GM11168 (cell line): Measurements from ENCODE around the gene RAB1B.

Experiments used
- in situ Hi-C: fragments of 300-500 bp; cut with MboI; formaldehyde crosslinking; loops from one replicate; pipeline ENCODE4 v1.12.0; 2022; ENCODE audit warnings: low sequenced_read_pairs; ENCODE audit not compliant: unreplicated experiment

RAB1B gene

DNA sequence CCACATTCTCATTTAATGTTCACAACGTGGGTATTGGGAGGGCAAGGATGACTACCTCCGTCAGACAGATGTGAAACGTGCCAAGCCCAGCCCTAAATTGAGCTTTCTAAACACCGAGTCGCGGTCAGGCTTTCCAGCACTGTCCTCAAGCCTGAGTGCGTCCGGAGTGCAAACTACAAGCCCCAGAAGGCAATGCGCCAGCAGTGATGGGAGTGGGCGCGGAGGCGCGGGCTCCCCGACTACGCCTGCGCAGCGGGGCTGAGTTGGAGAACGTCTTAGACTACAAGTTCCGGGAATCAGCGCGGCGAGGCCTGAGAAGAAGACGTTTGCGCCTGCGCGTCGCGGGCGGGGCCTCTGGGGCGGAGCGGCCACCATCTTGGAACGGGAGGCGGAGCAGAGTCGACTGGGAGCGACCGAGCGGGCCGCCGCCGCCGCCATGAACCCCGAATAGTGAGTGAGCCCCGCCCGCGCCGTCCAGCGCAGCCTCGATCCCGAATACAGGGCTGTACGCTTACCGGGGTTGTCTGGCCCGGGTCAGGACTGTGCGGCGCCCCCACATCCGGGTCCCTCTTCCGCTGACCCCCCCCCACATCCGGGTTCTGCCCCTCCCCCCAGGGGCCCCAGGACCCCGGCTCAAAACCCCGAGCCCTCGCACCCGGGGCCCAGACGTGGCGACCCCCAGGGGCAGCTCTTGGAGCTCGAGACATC lies at the start of gene RAB1B:
Gene RAB1B, plus strand, starts transcription at position 396 of the 708 bp plus-strand sequence. Its CDS starts 41 bp downstream, at position 437.
- in situ Hi-C loops = no loop called here

DNA sequence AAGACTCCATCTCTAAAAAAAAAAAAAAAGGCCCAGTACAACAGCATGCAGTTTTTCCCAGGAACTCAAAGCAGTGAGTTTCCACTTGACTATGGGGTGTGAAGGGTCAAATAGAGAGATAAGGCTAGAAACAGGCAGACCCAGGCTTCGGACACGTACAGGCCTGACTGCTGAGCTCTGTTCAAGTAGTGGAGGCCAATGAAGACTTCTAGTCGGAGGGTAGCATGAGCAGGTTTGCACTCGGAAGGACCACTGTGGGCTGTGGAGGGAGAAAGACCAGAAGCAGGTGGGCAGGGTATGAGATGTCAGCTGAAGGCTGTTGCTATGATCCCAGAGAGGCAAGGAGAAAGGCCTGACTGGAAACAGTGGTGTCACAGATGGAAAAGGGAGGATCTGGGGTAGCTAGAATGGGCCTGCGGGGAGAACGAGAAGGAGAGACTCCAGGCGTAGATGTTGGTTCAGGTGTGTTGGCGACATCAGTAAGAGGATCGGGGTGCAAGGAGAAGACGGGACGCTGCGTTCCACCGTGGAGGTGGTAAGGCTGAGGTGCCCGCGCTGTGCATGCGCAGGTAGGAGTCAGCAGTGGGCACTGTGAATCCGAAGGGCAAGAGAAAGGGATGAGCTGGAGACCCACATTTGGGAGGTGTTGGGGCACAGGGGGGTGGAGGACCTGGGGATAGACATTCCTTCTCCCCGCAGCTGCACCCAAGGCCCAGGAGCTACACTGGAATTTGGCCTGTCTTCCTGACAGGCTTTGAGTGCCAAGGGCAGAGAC lies 49.4 kb upstream of the RAB1B start:
- in situ Hi-C loops = no loop called here

DNA sequence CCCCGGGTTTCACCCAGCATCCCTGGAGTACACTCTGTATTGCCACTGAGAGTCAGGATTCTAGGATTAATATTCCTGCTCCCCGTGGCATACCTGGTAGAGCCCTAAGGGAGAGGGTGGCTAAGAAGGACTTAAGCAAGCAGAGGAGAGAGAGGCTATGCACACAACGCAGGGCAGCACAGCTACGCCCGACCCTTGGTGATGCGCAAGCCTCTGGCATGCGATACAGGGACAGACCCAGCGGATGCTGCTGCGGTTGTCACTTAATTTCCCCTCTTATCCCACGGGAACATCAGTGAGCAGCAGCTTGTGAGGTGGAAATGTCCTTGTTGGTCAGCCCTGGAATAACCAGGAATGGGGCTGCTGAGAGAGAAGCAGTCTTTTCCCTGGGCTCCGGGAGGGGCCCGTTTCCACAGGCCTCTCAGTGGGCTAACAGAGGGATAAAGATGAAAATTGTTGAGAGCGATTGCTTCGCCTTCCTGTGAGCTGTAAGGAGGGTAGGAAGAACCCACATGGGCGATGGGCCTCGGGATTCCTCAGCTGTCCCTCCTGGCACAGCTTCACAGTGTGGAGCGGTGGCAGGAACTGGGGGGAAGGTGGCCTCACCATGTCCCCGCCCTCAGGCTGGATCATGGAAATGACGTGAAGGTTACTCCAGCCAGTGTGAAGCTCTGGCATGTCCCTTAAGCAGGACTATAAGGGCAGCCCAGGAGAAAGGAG lies 48.4 kb upstream of the RAB1B start:
- in situ Hi-C loops = no loop called here

DNA sequence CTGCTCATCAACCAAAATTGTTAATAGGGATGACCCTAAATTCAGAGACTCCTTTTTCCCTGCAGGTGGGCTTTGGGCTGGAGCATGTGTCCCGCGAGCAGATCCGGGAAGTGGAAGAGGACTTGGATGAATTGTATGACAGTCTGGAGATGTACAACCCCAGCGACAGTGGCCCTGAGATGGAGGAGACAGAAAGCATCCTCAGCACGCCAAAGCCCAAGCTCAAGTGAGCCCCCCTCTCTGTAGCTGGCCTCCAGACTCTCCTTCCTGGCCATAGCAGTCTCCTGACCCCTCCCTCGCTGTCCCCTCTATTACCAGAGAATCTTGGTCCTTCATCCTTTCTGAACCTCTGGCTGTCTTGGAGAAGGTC lies 47.9 kb upstream of the RAB1B start:
- in situ Hi-C loops = no loop called here

DNA sequence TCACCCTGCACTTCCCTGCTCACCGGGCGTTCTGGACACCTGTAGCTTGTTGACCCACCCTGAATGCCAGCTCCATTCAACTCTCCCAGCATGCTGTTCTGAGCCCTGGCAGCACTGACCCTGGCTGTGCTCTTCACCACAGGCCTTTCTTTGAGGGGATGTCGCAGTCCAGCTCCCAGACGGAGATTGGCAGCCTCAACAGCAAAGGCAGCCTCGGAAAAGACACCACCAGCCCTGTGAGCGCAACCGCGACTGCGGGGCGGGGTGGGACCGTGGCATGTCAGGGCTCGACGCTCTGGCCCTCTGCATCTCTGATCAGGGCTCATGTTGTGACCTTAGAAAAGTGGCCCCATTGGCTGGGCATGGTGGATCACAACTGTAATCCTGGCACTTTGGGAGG lies 47.4 kb upstream of the RAB1B start:
- in situ Hi-C loops = no loop called here

DNA sequence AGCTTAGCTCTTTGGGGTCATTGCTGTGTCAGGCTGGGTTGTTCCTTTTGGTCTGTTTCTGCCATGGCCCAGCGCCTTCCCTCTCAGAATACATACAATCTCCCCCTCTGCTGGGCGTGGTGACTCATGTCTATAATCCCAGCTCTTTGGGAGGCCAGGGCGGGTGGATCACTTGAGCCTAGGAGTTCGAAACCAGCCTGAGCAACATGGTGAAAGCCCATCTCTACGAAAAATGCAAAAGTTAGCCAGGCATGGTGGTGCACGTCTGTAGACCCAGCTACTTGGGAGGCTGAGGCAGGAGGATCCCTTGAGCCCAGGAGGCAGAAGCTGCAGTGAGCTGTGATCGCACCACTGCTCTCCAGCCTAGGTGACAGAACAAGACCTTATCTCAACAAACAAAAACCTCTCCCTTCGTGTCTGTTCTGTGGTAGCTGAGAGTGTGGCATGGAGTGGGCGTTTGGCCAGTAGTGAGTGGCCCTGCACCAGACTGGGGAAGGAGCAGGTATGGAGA lies 46.7 kb upstream of the RAB1B start:
- in situ Hi-C loops = no loop called here

DNA sequence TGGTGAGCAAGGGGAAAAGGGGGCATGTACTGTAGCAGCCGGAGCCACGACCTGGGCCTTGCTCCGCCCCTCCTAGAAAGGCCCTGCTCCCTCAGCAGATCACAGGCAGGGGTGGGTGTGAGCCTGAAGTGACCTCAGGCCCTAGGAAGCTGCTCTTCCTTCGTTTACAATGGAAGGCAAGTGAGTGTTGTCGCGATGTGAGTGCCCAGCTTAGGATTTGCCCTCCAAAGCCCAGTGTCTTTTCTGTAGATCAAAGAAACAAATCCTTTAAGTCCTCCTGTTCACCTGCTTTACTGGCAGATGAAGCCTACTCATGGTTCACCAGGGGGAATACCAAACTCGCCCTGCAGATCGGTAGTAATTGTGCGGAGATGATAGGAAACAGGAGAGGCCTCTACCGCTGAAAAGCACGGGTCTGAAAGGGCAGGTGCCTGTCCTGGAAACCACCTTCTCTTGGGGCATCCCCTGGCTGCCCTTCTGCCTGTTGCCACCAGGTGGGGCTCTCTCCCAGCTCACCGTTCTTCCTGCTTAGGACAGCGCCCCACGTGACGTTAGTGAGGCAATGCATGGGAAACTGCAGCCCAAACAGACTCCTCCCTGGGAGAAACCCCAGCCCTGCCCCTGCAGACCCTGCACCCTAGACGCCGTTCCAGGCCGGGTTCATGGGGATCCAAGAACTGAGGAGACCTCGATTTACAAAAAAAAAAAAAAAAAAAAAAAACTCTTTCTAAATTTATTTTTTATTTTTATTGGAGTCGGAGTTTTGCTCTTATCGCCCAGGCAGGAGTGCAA lies 45.9 kb upstream of the RAB1B start:
- in situ Hi-C loops = no loop called here

DNA sequence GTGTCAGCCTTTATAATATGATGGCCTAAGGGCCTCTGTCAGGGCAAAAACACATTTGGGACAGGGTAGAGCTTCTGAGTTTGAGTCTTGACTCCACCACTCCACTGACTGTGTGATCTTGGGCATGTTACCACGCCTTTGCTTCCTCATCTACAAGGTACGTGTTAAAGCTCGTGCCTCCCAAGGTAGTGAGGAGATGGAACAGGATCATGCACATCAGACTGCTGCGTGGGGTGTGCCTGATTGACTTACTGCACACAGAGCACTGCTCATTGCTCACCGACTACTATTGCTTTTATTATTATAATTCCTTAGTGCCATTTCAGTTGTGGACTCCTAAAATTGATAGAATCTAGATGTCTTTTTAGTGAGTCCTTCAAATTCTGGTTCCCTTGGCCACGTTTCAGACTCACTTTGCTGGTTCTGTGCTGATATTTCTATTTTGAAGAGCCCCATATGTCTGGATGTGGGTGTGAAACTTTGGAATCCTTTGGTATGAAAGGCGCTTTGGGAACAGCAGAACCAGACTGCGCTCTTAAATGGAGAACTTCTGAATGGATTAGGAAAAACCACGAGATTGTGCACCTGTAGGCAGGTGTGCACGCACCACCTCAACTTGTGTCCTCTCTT lies 44.1 kb upstream of the RAB1B start:
- in situ Hi-C loops = no loop called here

DNA sequence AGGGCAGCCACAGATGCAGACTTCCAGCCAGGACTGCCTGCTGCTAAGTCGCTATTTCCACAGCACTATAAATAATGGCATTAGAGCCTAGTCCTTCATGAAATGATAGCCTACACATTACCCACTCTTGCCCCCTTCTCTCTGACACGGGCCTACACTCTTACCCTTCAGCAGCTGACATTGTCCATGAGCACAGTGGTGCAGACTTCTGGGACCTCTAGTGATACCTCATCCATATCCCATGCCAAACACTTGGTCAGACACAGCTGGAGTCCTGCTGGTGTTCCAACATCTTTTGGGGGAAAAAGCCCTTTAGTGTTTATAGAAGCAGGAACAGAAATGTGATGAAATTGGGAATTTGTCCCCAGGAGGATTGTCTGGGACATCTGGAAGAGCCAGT lies 43.4 kb upstream of the RAB1B start:
- in situ Hi-C loops = no loop called here

DNA sequence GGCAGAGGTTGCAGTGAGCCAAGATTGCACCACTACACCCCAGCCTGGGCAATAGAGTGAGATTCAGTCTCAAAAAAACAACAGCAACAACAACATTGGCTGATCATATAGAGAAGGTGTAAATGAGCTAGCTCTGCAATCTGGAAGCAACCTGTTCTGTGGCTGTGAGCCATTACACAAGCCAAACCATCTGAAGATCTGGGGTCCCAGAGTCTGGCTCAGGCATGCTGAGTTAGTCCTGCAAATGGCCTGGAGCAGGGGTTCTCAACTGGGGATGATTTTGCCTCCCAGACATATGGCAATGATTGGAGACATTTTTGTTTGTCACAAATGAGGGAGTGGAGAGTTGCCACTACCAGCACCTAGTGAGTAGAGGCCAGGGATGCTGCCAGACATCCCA lies 42.3 kb upstream of the RAB1B start:
- in situ Hi-C loops = no loop called here

DNA sequence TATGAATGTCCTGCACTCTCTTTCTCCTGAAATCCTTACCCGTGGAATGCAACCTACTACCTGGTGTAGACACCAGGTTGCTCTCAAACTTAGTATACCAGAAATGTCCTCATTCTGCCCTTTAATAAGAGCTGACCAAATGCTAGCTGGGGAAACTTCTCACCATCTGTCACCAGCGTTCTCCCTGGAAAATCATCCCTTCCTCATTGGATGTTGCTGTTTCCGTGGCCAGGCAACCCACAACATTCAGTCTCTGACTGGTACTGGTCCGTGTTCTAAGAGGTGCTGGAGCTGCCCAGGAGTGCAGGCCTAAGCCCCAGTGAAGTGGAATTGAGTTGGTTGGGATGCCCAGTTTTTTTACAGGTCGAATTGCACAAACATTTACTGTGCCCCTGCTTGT lies 40.7 kb upstream of the RAB1B start:
- in situ Hi-C loops = no loop called here

DNA sequence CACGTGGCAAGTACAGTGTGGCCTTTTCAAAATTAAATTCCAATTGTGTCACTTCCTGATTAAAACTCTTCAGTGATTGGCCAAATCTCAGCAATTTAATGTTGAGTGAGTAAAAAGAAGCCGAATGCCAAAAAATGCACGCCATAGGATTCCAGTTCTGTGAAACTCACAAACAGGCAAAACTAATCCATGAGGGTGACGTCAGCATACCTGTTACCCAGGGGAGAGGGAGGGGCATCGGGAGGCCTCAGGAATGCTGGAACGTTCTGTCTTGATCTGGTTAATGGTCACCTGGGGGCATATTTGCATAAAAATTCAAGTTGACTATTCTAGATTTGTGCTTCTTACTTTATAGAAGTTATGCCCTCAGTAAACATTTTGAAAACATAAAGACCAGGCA lies 39.9 kb upstream of the RAB1B start:
- in situ Hi-C loops = no loop called here

DNA sequence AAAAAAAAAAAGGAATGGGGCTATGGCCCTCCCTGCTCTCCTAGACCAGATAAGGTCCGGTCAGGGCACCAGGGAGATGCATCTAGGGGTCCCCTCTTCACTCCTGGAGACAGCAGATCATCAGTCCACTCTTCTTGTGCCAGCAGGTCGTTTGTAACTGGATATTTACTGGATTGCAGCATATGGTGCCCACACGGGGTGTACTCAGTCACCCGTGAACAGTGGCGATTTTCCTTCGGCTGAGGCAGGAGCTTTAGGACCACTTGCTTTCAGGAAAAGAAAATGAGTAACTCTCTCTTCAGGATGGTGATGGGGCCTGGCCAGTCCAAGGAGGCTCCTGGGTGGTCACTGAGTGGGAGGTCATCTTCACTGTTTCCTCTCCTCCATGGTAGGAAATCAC lies 38.3 kb upstream of the RAB1B start:
- in situ Hi-C loops = no loop called here

DNA sequence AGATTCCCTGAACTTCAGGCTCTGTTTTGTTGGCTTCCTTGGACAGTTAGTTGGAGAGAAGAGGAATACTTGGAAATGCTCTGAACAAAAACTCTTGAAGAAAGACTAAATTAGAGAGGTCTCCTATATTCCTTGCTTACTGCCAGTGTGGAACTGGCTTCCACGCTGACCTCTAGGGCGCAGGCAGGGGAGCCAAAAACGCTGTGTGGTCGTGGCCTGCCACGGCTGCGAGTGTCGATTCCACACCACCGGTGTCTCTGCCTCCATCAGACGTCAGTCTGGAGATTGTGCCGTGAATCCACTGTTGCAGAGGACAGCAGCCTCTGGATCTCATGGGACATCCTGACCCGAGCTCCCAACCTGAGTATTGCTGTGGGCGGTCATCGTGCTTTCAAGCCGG lies 37.5 kb upstream of the RAB1B start:
- in situ Hi-C loops = no loop called here

DNA sequence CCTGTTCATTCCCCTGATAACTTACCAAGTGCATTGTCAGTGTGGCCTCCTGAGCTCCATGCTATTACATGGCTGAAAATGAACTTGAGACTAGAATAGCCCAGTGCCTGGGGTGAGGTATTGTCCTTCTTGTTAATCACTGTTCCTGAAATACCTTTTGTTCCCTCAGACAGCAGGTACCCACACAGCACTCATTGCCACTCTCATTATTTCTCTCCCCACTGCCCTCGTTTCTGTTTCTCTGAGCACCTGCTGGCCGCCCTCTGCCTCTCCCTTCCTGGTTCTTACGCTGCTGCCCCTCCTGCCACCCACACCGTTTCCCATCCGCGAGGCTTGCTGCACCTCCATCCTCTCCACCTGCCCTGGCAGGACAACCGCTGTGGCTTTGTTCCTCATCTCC lies 36.9 kb upstream of the RAB1B start:
- in situ Hi-C loops = no loop called here

DNA sequence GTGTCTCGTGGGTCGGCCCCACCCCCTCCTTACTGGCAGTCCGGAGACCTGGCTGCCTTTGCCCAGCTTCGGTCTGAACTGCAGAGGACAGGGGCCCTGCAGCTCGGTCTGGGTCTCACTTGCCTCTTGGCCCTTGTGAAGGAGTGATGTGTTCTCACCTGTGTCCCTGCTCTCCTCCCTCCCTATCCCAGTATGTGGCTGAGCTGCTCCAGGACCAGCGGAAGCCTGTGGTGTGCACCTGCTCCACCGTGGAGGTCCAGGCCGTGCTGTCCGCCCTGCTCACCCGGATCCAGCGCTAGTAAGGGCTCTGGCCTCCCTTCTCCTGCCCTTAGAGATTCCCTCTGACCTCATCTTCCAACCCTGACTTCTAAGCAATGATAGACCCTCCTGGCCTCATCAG lies 35.7 kb upstream of the RAB1B start:
- in situ Hi-C loops = no loop called here

DNA sequence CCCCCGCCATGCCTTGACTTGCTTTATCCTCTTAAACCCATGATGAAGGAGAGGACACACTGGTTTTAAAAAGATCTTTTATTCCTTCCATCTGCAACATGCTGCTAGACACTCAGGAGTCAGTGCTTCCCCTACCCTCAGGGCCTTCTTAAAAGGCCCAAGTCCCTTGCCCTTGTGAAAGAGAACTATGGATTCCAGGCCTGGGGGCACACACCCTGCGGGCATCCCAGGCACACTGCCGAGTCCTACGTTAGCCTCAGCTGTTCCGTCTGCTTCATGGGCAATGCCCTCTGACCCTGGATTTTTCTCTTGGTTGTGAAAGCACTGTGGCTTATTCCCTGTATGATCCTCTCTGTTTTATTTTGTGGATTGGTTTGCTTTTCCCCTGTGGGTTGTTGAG lies 35.1 kb upstream of the RAB1B start:
- in situ Hi-C loops = no loop called here

DNA sequence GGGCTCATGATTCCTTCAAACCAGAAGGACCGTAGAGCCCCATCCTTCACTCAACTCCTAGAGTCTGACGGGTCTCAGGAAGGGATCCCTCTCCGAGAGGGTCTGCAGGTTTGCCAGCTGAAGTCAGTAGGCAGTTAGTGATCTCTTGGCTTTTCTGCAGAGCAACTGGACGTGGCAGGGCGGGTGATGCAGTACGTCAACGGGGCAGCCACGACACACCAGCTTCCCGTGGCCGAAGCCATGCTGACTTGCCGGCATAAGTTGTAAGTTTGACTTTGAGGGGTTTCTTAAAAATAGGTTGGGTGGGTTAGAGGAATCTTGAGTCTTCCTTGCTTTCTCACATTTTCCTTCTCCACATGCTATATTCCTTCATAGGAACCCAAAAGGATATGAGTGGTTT lies 33.3 kb upstream of the RAB1B start:
- in situ Hi-C loops = no loop called here

DNA sequence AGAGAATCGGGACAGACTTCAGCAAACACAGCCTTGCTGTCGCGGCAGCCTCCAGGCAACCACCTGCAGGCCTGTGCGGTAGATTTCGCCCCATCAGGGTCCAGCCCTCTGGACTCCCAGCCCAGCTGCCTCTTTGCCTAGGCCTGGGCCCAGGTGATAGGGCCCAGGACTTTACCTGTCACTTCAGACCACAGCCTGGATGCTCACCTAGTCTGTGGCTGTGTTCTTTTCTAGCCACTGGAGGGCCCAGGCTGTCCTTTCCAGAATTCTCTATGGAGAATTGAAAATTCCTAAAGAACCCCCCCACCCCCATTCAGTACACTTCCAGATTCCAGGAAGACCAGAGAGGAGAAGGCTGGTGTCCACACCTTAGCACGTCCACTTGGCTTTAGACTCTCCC lies 30.6 kb upstream of the RAB1B start:
- in situ Hi-C loops = no loop called here
